SK-N-DZ (cell line): ENCODE results near the gene CHORDC1. TPM values are rescaled to one million over a fixed set of nuclear protein-coding genes. Genes with fewer than 3 reads are reported as not detected.

Source experiments
- DNase-seq: peaks from one replicate; pipeline ENCODE4 v3.0.0-alpha.2; 2015; ENCODE audit warnings: low spot score
- polyA plus RNA-seq, 2 experiments: library from polyadenylated mRNA; depleted of rRNA; stranded (reverse); fragments of >200 nt; gene quantifications; 2 replicates each; pipeline ENCODE4 v1.2.3, GENCODE V29; 2014

Gene CHORDC1
- 62.6 and 94.4 TPM in 2 replicates for polyA plus RNA-seq (2014; cell fraction: cytosol; rRNA removed)
- 126 and 166 TPM in 2 replicates for polyA plus RNA-seq (2014; cell fraction: nucleus; rRNA removed)

DNA sequence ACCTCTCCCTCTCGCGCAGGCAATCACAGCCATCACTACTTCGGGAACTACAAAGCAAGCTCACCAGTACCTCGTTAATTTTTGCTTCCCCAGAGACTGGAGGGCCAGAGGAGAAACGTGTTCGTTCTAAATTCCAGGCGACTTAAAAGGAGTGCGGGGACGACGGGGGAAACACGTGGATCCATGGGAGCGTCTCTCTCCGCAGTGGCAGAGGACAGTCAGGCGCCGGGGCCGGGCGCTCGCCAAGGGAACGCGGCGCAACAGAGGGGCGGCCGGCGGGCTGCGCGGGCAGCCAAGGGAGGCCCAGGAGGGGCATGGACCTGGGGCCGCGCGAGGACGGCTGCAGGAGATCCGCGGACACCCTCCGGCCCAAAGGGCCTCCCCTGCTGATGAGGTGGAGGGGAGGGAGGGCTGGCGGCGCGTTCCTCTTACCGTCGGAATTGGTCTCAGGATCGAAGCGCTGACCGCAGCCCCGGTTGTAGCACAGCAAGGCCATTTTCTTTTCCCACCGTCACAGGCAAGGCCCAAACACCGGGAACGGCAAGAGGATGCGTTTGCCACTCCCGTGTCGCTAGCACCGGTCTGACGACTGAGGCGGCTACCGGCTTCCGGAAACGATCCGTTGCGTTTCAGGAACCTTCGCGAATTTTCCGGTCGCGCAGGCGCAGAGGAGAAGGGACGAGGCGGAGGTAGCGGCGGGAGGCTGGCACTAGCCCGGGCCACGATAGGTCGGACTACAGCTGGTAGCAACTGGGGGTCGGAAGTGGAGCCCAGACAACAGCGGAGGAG, at the start of gene CHORDC1:
Gene CHORDC1, minus strand, starts transcription at position 591 of the 789 bp plus-strand sequence. Its CDS starts 95 bp downstream, at position 496.
- peak; percentile 94 for DNase-seq

- no peak for DNase-seq
Measured at GRCh38 chr11:90257158-90257525, 34.3 kb upstream of the CHORDC1 start.

GRCh38 chr11:90256404-90257157, 33.7 kb upstream of the CHORDC1 start:
- DNase-seq: no peak

DNA sequence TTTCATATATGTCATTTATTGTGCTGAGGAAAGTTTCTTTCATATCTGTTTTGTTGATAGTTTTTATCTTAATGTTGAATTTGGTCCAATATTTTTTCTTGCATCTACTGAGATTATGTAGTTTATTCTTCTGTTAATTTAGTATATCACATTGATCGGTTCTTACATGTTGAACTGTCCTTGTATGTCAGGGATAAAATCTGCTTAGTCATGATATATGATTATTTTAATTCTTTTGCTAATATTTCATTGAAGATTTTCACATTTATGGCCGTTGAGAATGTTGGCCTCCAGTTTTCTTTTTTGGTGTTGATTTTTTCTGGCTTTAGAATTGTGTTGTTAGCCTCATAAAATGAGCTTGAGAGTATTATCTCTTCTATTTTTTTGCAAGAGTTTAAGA, 31.2 kb upstream of the CHORDC1 start:
- no peak for DNase-seq

DNA sequence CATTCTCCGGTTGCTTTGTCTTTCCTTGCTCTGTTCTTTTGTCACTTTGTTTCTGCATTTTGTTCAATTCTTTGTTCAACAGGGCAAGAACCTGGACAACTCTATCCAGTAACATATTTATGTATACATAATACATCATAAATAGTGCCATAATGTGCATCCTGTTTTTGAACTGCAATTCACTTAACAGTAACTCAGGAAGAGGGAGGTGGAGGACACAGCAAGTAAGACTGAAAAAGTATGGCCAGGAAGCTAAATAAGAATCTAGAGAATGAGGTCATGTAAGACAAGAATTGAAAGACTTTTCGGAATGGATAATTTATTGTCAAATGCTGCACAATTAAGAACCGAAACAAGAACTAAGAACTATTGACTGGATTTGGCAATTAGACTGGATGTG, 29.2 kb upstream of the CHORDC1 start:
- no peak for DNase-seq

GRCh38 chr11:90251599-90251998, 28.8 kb upstream of the CHORDC1 start:
- DNase-seq: no peak

DNA sequence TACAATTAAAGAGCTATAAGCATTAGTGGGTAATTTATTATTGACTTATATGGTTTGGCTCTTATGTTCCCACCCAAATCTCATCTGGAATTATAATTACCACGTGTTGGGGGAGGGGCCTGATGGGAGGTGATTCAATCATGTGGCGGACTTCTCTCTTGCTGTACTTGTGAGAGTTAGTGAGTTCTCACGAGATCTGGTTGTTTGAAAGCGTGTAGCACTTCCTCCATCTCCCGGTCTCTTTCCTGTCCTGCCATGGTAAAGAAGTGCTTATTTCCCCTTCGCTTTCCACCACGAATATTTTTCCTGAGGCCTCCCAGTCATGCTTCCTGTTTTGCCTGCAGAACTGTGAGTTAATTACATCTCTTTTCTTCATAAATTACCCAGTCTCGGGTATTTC, 28.1 kb upstream of the CHORDC1 start:
- no peak for DNase-seq

GRCh38 chr11:90246468-90246867, 23.6 kb upstream of the CHORDC1 start:
- DNase-seq: no peak

- peak; percentile 75 for DNase-seq
Measured at GRCh38 chr11:90243534-90243933, 20.7 kb upstream of the CHORDC1 start.

DNA sequence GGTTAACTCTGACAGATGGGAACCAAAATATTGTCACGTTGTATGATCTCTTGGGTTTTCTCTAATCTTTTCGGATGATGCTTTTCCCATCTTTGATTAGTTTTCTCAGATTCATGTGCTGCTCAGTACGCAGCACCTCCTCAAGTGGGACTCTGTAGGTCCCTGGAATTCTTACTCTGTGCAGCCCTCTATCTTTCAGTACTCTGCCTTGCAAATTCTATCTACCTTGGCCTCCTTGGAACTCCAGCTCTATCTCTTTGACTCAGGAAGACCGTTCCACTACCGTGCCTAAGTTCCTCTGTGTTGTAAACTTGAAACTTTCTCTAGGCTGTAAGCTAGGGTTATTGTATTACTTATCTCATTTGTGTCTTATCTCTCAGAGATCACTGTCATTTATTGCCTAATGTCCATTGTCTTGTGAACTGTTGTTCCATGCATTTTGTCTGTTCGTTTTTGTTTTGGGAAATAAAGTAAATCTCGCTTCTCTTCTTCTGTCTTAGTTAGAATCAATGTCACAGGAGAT, 20.1 kb upstream of the CHORDC1 start:
- DNase-seq: peak; percentile 52

- DNase-seq: peak; percentile 71
Measured at GRCh38 chr11:90241414-90241813, 18.6 kb upstream of the CHORDC1 start.

DNA sequence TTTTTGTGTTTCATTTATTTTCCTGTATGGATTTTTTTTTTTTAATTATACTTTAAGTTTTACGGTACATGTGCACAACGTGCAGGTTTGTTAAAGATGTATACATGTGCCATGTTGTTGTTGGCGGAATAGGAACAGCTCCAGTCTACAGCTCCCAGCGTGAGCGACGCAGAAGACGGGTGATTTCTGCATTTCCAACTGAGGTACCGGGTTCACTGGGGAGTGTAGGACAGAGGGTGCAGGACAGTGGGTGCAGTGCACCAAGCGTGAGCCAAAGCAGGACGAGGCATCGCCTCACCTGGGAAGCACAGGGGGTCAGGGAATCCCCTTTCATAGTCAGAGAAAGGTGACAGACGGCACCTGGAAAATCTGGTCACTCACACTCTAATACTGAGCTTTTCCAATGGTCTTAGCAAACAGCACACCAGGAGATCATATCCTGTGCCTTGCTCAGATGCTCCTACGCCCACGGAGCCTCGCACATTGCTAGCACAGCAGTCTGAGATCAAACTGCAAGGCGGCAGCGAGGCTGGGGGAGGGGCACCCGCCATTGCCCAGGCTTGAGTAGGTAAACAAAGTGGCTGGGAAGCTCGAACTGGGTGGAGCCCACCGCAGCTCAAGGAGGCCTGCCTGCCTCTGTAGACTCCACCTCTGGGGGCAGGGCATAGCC, 17.3 kb upstream of the CHORDC1 start:
- DNase-seq: peak; percentile 50

DNA sequence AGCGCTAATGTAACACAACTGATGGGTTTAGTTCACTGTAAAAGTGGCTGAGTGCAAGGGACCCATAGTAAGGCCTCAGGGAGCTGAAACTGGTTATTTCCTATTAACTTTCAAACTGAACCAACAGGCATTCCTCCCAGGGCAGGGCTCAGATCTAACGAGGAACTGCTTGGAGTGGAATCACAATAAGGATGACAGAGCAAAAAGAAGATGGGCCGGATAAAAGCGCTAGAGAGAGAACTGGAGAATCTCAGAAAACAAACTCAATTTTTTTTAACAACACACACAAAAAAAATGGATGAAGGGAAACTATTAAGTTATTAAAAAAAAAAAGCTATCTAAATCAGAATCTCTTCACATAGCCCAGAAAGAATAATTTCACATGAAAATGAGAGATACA, 14.2 kb upstream of the CHORDC1 start:
- no peak for DNase-seq

- DNase-seq: no peak
Measured at GRCh38 chr11:90235526-90235925, 12.7 kb upstream of the CHORDC1 start.

DNA sequence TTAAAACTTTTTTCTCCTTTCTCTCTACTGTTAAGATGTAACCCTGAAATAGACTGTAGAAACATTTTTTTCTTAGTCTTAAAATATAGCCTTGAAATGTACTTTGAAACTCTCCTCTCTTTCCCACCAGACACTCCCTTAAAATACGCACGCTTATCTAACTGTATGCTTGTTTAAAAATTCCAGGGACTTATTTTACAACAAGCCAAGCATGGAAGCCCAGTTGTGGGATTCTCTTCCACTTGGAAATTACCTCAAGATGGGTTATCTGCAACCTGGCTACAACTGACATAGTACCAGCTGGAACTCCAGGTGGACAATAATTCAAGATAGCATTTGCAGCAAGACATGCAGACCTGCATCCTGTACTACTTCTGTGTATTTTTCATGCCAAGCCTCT, 12.1 kb upstream of the CHORDC1 start:
- no peak for DNase-seq

GRCh38 chr11:90229791-90230190, 6.9 kb upstream of the CHORDC1 start:
- no peak for DNase-seq

DNA sequence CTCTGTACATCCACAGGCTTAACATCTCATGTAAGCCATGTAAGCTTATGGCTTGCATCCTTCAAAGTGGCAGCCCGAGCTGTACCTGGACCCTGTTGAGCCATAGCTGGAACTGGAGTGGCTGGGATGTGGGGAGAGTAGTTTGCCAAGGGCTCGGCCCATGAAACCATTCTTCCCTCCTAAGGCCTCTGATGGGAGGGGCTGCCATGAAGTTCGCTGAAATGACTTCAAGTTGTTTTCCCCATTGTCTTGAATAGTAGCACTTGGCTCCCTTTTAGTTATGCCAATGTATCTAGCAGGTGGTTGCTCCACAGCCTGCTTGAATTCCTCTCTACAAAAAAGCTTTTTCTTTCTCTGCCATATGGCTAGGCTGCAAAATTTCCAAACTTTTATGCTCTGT, 5.2 kb upstream of the CHORDC1 start:
- no peak for DNase-seq

- DNase-seq: no peak
Measured at GRCh38 chr11:90223248-90223585, 368 bp upstream of the CHORDC1 start.

DNA sequence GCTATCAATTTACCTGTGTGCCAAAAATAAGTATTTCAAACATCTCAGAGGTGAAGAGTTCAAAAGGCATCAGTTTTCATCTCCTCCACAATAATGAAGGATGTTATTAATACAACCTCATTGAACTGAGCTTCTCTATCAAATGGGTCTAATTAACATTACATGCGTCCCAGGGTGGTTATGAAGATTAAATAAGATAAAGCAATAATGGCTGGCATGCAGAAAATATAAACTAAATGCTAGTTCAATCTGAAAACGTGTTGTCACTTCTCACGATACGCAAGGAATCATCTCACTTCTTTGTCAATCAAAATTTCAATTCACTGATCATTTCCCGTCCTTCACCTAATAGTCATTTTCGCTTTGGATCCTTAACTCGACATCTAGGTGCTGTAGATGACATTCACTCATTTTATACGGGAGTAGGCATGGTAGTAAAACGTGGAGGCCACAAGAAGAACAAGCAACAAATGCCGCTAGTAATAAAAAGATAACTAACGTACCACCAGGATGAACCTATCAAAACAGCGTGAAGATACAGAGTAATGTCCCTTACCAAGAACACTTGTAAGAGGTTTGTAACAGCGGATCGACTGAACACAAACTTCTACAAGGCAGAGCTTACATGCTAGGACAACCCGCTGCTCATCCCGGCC, 918 bp downstream of the CHORDC1 start:
- no peak for DNase-seq

DNA sequence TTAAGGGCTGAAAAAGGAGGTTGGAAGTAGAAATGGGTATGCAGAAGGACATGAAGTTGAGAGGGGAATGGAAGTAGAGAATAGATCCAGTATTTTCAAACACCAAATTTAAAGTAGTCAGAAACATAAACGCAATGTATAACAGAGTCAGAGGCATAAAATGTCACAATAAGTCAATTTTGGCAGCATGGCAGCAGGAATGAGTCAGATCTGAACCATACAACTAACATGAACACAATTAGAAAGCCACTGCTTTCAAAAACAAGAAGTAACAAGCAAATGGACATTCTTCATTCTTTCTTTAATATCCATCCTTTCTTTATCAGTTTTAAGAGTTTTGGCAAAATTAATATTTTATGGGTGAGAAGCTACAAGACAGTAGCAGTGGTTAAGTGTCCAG, 2.5 kb downstream of the CHORDC1 start:
- no peak for DNase-seq

DNA sequence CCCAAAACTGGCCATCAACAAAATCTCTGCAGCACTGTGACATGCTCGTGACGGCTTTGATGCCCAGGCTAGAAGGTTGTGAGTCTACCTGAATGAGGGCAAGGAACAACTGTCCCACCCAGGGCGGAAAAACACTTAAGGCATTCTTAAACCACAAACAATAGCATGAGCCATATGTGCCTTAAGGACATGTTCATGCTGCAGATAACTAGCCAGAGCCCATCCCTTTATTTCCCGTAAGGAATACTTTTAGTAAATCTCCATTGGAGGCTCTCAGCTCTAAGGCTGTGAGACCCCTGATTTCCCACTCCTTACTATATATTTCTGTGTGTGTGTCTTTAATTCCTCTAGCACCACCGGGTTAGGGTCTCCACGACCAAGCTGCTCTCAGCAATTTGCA, 3.4 kb downstream of the CHORDC1 start:
- no peak for DNase-seq

DNA sequence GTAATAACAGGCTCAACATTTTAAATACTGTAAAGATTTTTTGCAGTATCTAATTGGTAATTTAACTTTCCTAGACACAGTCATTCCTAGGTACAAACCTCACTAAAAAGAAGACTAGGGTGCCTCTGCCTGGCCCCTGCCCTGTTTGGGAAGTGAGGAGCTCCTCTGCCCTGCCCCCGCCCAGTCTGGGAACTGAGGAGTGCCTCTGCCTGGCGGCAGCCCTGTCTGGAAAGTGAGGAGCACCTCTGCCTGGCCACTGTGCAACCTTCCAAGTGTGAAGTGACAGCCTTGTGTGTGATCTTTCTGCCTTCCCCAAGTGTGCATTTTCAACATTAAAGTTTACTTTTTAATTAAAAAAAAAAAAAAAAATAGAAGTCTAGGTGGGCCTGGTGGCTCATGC, 4.2 kb downstream of the CHORDC1 start:
- DNase-seq: no peak
